ENCODE measurements around the gene TRANK1.
"Not testable (repeated sequence)": the region's sequence is repeated elsewhere in the genome, so short reads cannot be mapped to it uniquely, and the experiment has no call there.

The TRANK1 gene

GRCh38 chr3:36911990-36912804, 32.7 kb downstream of the TRANK1 start:
- no peak for DNase-seq

- DNase-seq, result no peak
These were observed 35.2 kb downstream of the TRANK1 start for GRCh38 chr3:36909666-36910065.

GRCh38 chr3:36909181-36909580, 35.7 kb downstream of the TRANK1 start:
- no peak for DNase-seq

- DNase-seq, result no peak
These were observed 36.1 kb downstream of the TRANK1 start for GRCh38 chr3:36908647-36909180.

- DNase-seq, result peak; percentile 72
These were observed 36.8 kb downstream of the TRANK1 start for GRCh38 chr3:36907911-36908646.

GRCh38 chr3:36906504-36907149, 38.2 kb downstream of the TRANK1 start:
- no peak for DNase-seq

- DNase-seq, result no peak
These were observed 39.3 kb downstream of the TRANK1 start for GRCh38 chr3:36905545-36905944.

GRCh38 chr3:36904641-36905040, 40.2 kb downstream of the TRANK1 start:
- DNase-seq, result no peak

- DNase-seq, result not testable (repeated sequence)
These were observed 40.8 kb downstream of the TRANK1 start for GRCh38 chr3:36904065-36904464.

- no peak for DNase-seq
These were observed 41.6 kb downstream of the TRANK1 start for GRCh38 chr3:36903119-36903882.

GRCh38 chr3:36901588-36901987, 43.3 kb downstream of the TRANK1 start:
- no peak for DNase-seq

- no peak for DNase-seq
These were observed 44.1 kb downstream of the TRANK1 start for GRCh38 chr3:36900474-36901443.

- DNase-seq, result no peak
These were observed 49.1 kb downstream of the TRANK1 start for GRCh38 chr3:36895496-36896409.

- DNase-seq, result no peak
These were observed 49.9 kb downstream of the TRANK1 start for GRCh38 chr3:36894914-36895313.

GRCh38 chr3:36893826-36894225, 51.0 kb downstream of the TRANK1 start:
- DNase-seq, result no peak

- DNase-seq, result no peak
These were observed 51.7 kb downstream of the TRANK1 start for GRCh38 chr3:36893137-36893557.

- DNase-seq, result peak; percentile 28
These were observed 52.3 kb downstream of the TRANK1 start for GRCh38 chr3:36892457-36893136.

- no peak for DNase-seq
These were observed 53.1 kb downstream of the TRANK1 start for GRCh38 chr3:36891701-36892160.

- not testable (repeated sequence) for DNase-seq
These were observed 53.8 kb downstream of the TRANK1 start for GRCh38 chr3:36891097-36891496.
